Effector CD4-positive, alpha-beta T cell (primary cell): Measurements from ENCODE around the gene BIK.
A peak's percentile ranks its signal among the peaks of the same experiment; 100 is the strongest.
"Not testable (repeated sequence)": the region's sequence is repeated elsewhere in the genome, so short reads cannot be mapped to it uniquely, and the experiment has no call there.

Experiments used
- DNase-seq: peaks from one replicate; pipeline ENCODE4 v3.0.0-alpha.2; 2020
- total RNA-seq: gene quantifications from one replicate; lab custom pipeline; 2026; lab: John Stamatoyannopoulos, UW

The BIK gene, protein sequence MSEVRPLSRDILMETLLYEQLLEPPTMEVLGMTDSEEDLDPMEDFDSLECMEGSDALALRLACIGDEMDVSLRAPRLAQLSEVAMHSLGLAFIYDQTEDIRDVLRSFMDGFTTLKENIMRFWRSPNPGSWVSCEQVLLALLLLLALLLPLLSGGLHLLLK
- total RNA-seq, result 3.6 reads per million, percentile 14 among the genes with 10 or more reads in this experiment

GRCh38 chr22:43110444-43110926 is at the start of gene BIK:
Gene BIK, plus strand, starts transcription at chr22:43110750. Its CDS starts 13,273 bp downstream, at chr22:43124023.
- DNase-seq, result peak; percentile 25

- no peak for DNase-seq
Measured at GRCh38 chr22:43066134-43066533, 44.4 kb upstream of the BIK start.

- no peak for DNase-seq
Measured at GRCh38 chr22:43066844-43067385, 43.6 kb upstream of the BIK start.

- no peak for DNase-seq
Measured at GRCh38 chr22:43077121-43077877, 33.3 kb upstream of the BIK start.

DNA sequence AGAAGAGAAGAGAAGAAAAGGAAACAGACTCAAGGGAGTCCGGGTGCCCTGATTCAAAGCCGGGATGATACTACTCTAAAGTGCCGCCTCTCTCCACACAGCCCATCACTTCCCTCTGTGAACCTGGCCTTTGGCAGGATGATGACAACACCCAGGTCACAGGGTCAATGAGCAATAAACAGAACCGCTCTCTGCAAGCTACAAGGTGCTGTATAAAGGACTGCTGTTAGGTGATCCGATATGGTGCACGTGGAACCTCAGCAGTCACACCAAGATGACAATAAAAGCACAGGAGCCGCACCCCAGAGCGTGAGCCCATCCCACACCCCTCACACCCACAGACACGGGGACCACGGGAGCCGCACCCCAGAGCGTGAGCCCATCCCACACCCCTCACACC is 32.0 kb upstream of the BIK start:
- DNase-seq, result no peak

GRCh38 chr22:43079742-43080141 is 30.8 kb upstream of the BIK start:
- no peak for DNase-seq

GRCh38 chr22:43080616-43081015 is 29.9 kb upstream of the BIK start:
- no peak for DNase-seq

DNA sequence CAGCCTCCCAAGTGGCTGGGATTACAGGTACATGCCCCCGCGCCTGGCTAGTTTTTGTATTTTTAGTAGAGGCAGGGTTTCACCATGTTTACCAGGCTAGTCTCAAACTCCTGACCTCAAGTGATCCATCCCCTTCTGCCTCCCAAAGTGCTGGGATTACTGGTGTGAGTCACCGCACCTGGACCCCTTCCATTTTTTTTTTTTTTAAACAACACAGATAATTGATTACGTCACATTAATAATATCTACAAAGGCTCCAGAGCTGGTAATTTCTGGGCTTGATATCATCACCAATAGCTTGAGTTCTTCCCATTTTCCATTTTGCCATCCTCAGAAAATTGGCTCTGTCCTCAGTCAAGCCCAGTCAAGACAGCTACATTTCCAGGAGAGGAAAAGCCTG is 28.6 kb upstream of the BIK start:
- DNase-seq, result no peak

DNA sequence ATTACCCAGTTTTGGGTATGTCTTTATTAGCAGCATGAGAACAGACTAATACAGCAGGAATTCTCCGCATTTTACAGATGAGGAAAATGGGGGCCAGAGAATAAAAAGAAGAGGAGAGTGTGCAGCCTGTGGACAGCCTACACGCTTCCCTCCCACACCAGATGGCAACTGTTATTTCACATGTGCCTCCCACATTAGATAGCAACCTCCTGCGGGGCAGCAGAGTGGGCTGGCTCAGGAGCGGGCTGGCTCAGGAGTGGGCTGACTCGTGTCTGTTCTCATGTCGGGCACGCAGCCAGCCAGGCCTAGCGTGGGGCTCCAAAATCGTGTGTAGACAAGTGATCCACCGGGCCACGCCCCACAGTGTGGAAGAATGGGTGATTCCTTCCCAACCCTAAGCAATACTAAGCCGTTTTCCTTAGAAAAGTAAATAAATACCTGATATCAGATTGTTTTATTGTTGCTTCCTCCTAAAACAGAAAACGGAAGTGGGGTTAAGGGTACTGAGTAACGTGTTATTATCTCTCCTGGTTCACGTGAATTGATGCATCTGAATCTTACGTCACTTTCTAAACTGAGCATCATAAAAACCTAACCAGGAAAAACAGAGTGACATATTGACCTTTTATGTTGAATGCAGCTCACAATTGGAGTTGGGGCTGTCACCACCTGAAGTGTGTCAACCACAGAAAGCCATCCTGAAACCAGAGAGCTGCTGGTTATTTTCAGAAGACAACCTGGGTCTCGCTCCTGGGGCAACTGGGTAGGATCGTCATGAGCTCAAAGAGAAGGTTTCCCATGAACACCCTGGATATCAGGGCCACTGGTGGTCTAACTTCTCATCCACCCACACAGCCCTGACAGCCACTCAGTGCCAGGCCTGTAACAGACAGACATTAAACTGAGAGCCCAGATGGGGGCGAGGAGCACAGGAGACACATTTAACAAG is 24.6 kb upstream of the BIK start:
- no peak for DNase-seq

DNA sequence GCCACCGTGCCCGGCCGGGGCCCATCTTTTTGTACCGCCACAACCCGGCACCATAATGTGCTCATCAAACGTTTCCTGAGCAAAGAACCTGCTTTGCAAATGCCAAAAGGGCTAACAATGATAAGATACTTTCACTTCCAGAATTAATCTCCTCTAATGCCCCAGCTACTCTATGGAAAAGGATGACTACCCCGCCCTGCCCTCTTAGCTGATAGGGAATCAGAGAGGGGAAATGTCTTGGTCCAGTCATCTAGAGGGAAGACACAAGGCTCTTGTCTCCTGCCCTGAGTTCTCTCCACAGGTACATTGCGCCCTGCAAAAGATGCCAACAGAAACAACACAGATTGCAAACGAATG is 21.9 kb upstream of the BIK start:
- DNase-seq, result no peak

- DNase-seq, result peak; percentile 80
Measured at GRCh38 chr22:43088984-43089717, 21.4 kb upstream of the BIK start, which contains the start of gene TTLL1. Gene TTLL1, minus strand, starts transcription at chr22:43089391. Its CDS starts 13,805 bp downstream, at chr22:43075586.

DNA sequence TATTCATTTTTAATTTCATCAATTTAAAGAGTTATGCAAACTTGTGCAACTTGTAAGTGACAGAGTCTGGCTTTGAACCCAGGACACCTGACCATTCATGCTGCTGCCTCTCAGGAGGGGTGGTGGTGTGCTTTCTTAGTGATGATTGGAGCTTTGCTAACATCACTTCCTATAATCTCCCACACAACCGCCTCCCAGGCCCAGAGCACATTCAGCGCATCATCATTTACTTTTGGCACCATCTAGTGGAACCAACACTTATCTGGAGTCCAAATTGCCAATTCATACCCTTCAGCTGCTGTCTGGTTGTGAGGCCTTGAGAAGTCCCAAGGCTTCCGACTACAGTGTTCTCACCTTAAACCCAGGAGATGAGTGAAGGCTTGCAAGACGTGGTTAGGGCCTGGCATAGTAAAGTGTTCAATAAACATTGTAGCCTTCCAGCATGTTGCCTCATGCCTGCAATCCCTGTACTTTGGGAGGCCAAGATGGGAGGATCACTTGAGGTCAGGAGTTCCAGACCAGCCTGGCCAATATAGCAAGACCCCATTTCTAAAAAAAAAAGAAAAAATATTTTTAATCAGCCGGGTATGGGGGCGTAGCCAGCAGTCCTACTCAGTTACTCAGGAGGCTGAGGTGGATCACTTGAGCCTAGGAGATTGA is 20.3 kb upstream of the BIK start:
- no peak for DNase-seq

DNA sequence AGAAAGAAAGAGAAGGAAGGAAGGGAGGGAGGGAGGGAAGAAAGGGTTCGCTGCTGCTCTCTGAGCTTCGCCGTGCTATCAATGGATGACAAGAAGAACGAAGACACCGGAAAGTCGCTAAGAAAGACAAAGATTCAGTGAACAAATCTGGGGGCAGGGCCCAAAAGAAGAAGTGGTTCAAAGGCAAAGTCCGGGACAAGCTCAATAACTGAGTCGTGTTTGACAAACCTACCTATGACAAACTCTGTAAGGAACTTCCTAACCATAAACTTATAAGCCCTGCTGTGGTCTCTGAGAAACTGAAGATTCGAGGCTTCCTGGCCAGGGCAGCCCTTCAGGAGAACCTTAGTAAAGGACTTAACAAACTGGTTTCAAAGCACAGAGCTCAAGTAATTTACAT is 18.5 kb upstream of the BIK start:
- DNase-seq, result no peak

DNA sequence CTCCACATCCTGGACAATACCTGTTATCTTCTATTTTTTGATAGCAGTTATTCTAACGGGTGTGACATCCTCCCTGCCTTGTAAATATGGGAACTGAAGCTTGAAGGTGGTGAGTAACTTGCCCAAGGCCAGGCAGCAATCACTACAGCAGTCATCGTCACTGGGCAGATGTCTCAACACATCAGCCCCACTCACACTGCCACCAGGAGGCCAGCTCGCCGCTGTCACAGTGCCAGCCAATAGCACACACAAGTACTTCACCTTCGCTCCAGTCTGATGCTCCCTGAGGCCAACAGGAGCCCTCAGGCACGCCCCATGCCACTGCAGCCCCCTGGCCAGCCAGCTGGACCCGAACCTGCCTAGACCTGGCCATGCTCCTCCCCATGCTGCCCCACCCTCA is 16.5 kb upstream of the BIK start:
- DNase-seq, result no peak

GRCh38 chr22:43094551-43094950 is 16.0 kb upstream of the BIK start:
- DNase-seq, result no peak

- no peak for DNase-seq
Measured at GRCh38 chr22:43096420-43096819, 14.1 kb upstream of the BIK start.

DNA sequence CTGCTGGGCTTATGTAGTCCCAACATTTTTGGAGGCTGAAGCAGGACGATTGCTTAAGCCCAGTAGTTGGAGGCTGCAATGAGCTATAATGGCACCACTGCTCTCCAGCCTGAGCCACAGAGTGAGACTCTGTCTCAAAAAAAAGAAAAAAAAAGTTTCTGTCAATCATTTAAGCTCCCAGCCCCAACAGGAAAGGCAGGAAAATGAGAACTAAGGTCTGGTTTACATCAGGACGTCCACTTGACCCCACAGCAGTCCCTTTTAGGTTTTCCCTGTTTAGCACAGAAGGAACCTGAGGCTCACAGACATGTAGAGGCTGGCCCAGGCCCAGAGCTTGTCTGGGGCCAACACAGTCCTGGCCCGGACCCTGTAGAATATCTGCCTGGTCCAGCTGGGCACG is 12.2 kb upstream of the BIK start:
- no peak for DNase-seq

DNA sequence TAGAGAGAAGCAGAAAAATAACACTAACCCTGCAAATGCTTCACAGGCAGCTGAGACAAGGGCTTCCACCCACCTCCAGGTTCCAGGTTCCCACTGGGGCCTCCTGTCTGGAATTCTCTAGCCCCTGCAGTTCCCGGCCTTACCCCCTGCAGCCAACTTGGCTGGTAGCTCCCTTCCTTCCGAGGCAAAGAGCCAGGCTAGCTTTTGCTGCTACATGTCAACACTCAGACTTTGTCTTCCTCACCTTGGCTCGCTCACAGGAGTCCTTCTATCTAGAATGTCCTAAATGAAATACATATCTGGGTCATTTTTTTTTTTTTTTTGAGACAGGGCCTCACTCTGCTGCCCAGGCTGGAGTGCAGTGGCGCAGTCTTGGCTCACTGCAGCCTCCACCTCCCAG is 11.5 kb upstream of the BIK start:
- no peak for DNase-seq

DNA sequence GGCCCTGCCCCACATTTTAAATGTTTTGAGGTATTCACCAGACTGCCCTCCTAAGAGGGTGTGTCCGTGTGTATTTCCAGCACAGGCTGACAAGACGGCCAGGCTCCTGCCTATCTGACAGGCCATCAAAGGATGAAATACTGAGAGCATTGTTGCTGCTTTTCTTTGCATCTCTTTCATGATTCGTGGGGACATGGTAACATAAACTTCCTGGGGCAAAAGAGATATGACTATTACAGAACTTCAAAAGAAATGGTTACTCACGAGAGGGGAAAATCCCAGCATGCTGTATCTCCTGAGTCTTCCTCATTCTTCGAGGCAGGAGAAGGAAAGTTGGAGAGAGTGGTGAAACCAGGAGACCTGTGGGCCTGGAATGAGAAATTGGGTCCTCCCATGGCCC is 10.3 kb upstream of the BIK start:
- no peak for DNase-seq

- no peak for DNase-seq
Measured at GRCh38 chr22:43101306-43101705, 9.2 kb upstream of the BIK start.

- DNase-seq, result not testable (repeated sequence)
Measured at GRCh38 chr22:43104056-43104625, 6.4 kb upstream of the BIK start.
